A549 (cell line): ENCODE measurements around the gene SEL1L3. TPM values are rescaled to one million over a fixed set of nuclear protein-coding genes. Genes with fewer than 3 reads are reported as not detected.

ENCODE experiments used
- ATAC-seq, 2 experiments: fragments of 200-7000 bp in 1 of 2; fragments of >200 bp in 1 of 2; cut with Nextera tagmentation in 1 of 2; cut with Tn5 transposase in 1 of 2; 3 replicates each; pipeline versions ENCODE4 v1.8.0 to v1.9.1; 2018 to 2020; ENCODE audit warnings: mild to moderate bottlenecking in 1 of 2, moderate library complexity in 1 of 2
- CTCF ChIA-PET: fragments of 300-600 bp; sonication (Branson Sonifier 250); formaldehyde crosslinking; extraction: SDS; loops from one replicate; lab custom pipeline; 2021; ENCODE audit warnings: antibody characterized with exemption, inconsistent platforms; lab: Yijun Ruan, JAX
- POLR2A ChIA-PET: fragments of 350-600 bp; formaldehyde crosslinking; extraction: SDS; loops from one replicate; lab custom pipeline; 2021; ENCODE audit warnings: antibody characterized with exemption, inconsistent platforms; lab: Yijun Ruan, JAX
- DNase-seq, 2 experiments: peaks; one replicate each; pipeline versions ENCODE4 v3.0.0 to v3.0.0-alpha.2; 2011 to 2016; ENCODE audit warnings: low read depth in 1 of 2, low spot score in 1 of 2
- FAIRE-seq: peaks from 2 replicates; lab custom pipeline; 2011; peaks lifted over from hg19 to GRCh38; lab: Jason Lieb, UNC
- H3K27ac ChIP-seq, 2 experiments: fragments of >200 bp; sonication (Bioruptor Twin); formaldehyde crosslinking; 3 replicates each; pipeline ENCODE4 v1.5.1; 2016 to 2017
- H3K4me1 ChIP-seq: fragments of >200 bp; sonication (Bioruptor Twin); formaldehyde crosslinking; 3 replicates; pipeline ENCODE4 v1.6.1; 2016
- H3K4me2 ChIP-seq: fragments of >200 bp; sonication (Bioruptor Twin); formaldehyde crosslinking; 3 replicates; pipeline ENCODE4 v1.6.1; 2016
- H3K4me3 ChIP-seq: fragments of >200 bp; sonication (Bioruptor Twin); formaldehyde crosslinking; 3 replicates; pipeline ENCODE4 v1.5.1; 2016
- H3K9me3 ChIP-seq: fragments of >200 bp; sonication (Bioruptor Twin); formaldehyde crosslinking; 3 replicates; pipeline ENCODE4 v1.6.1; 2016
- ATOH8 ChIP-seq: fragments of 250-450 bp; sonication (Bioruptor Pico); IDR thresholded peaks from 2 replicates; pipeline ENCODE4 v1.5.0; 2020; ENCODE audit warnings: low read depth, mild to moderate bottlenecking, moderate library complexity
- CBX2 ChIP-seq: fragments of 200-600 bp; sonication (generic); IDR thresholded peaks from 2 replicates; pipeline ENCODE4 v1.6.1; 2016; ENCODE audit warnings: low read depth, mild to moderate bottlenecking, borderline replicate concordance
- CEBPB ChIP-seq, 2 experiments: fragments of >200 bp in 1 of 2; sonication (Bioruptor Twin) in 1 of 2; formaldehyde crosslinking in 1 of 2; IDR thresholded peaks; 2 replicates each; pipeline ENCODE4 v1.6.1; 2012 to 2016
- CHD4 ChIP-seq: fragments of 200-600 bp; sonication (generic); IDR thresholded peaks from 2 replicates; pipeline ENCODE4 v1.6.1; 2016; ENCODE audit warnings: antibody characterized with exemption, mild to moderate bottlenecking, borderline replicate concordance
- E2F6 ChIP-seq: IDR thresholded peaks from 2 replicates; pipeline ENCODE4 v1.6.1; 2012; ENCODE audit warnings: low read depth, borderline replicate concordance
- EHF ChIP-seq: fragments of 250-450 bp; sonication (Bioruptor Pico); IDR thresholded peaks from 2 replicates; pipeline ENCODE4 v1.5.0; 2020; ENCODE audit warnings: mild to moderate bottlenecking
- ELK1 ChIP-seq: fragments of 150-350 bp; IDR thresholded peaks from 2 replicates; pipeline ENCODE4 v1.6.1; 2014; ENCODE audit warnings: low read depth, mild to moderate bottlenecking, low read length
- EP300 ChIP-seq, 2 experiments: fragments of >200 bp; sonication (Bioruptor Twin); formaldehyde crosslinking; IDR thresholded peaks; 2 replicates in 1 of 2; 3 replicates in 1 of 2; pipeline ENCODE4 v1.6.1; 2016 to 2017
- ESRRA ChIP-seq: fragments of 150-350 bp; IDR thresholded peaks from 2 replicates; pipeline ENCODE4 v1.6.1; 2014; ENCODE audit warnings: mild to moderate bottlenecking, low read length, borderline replicate concordance
- FOXS1 ChIP-seq: fragments of 250-450 bp; sonication (Bioruptor Pico); IDR thresholded peaks from 2 replicates; pipeline ENCODE4 v1.5.0; 2020; ENCODE audit warnings: mild to moderate bottlenecking, moderate library complexity
- HDAC2 ChIP-seq: fragments of 200-600 bp; sonication (generic); IDR thresholded peaks from 2 replicates; pipeline ENCODE4 v1.6.1; 2016
- HES2 ChIP-seq: fragments of >200 bp; sonication (Bioruptor Twin); formaldehyde crosslinking; IDR thresholded peaks from 2 replicates; pipeline ENCODE4 v1.6.1; 2016
- HEYL ChIP-seq: fragments of 250-450 bp; sonication (Bioruptor Pico); IDR thresholded peaks from 2 replicates; pipeline ENCODE4 v1.8.0; 2021; ENCODE audit warnings: mild to moderate bottlenecking, moderate library complexity
- HMGXB4 ChIP-seq: fragments of 250-450 bp; sonication (Bioruptor Pico); IDR thresholded peaks from 2 replicates; pipeline ENCODE4 v1.5.0; 2021; ENCODE audit warnings: mild to moderate bottlenecking, moderate library complexity, borderline replicate concordance
- HOXA7 ChIP-seq: fragments of 250-450 bp; sonication (Bioruptor Pico); IDR thresholded peaks from 2 replicates; pipeline ENCODE4 v1.5.0; 2020; ENCODE audit warnings: mild to moderate bottlenecking, moderate library complexity
- HOXB13 ChIP-seq: fragments of 250-450 bp; sonication (Bioruptor Pico); IDR thresholded peaks from 2 replicates; pipeline ENCODE4 v1.5.0; 2020; ENCODE audit warnings: low read depth, mild to moderate bottlenecking, moderate library complexity
- HOXB5 ChIP-seq: fragments of 250-450 bp; sonication (Bioruptor Pico); IDR thresholded peaks from 2 replicates; pipeline ENCODE4 v1.5.0; 2020; ENCODE audit warnings: mild to moderate bottlenecking, moderate library complexity
- KDM5A ChIP-seq: fragments of 200-600 bp; sonication (generic); IDR thresholded peaks from 2 replicates; pipeline ENCODE4 v1.6.1; 2016; ENCODE audit warnings: antibody characterized with exemption, mild to moderate bottlenecking
- RCOR1 ChIP-seq: fragments of 150-350 bp; IDR thresholded peaks from 2 replicates; pipeline ENCODE4 v1.6.1; 2014; ENCODE audit warnings: antibody characterized with exemption, low read length, low read depth
- REST ChIP-seq: fragments of 200-600 bp; sonication (generic); IDR thresholded peaks from 2 replicates; pipeline ENCODE4 v1.6.1; 2016; ENCODE audit warnings: antibody characterized with exemption, mild to moderate bottlenecking, moderate library complexity
- RNF2 ChIP-seq: fragments of 200-600 bp; sonication (generic); IDR thresholded peaks from 2 replicates; pipeline ENCODE4 v1.6.1; 2016; ENCODE audit warnings: low read depth, mild to moderate bottlenecking, antibody characterized with exemption, moderate library complexity, borderline replicate concordance
- SMC3 ChIP-seq: fragments of >200 bp; sonication (Bioruptor Twin); formaldehyde crosslinking; IDR thresholded peaks from 3 replicates; pipeline ENCODE4 v1.6.1; 2018; ENCODE audit warnings: inconsistent platforms
- SREBF2 ChIP-seq: fragments of 450-650 bp; IDR thresholded peaks from 2 replicates; pipeline ENCODE4 v1.6.1; 2014; ENCODE audit warnings: mild to moderate bottlenecking, moderate library complexity
- TFCP2L1 ChIP-seq: fragments of 250-450 bp; sonication (Bioruptor Pico); IDR thresholded peaks from 2 replicates; pipeline ENCODE4 v1.5.0; 2021; ENCODE audit warnings: mild to moderate bottlenecking
- ZNF302 ChIP-seq: fragments of 250-450 bp; sonication (Bioruptor Pico); IDR thresholded peaks from 2 replicates; pipeline ENCODE4 v1.9.0; 2021; ENCODE audit warnings: inconsistent platforms, mild to moderate bottlenecking, moderate library complexity
- WGBS: methylation state at CpG from one replicate; pipeline ENCODE4 v1.1.6; 2017; ENCODE audit errors: missing lambda C conversion rate; 5-methylcytosine and 5-hydroxymethylcytosine counted together
- polyA plus RNA-seq, 4 experiments: library from polyadenylated mRNA; depleted of rRNA in 3 of 4; stranded (reverse); fragments of >200 nt; fragmentation: RNase III in 1 of 4; extraction: RNeasy Plus Mini Kit Qiagen cat#74134 plus additional on column Dnase treatment in 1 of 4; gene quantifications; 2 replicates in 3 of 4; 3 replicates in 1 of 4; pipeline ENCODE4 v1.2.3, GENCODE V29; 2011 to 2017

SEL1L3 gene
- polyA plus RNA-seq, 2 of the 4 experiments (the other 2 are of a cell fraction): 26.1 to 27.0 TPM

- POLR2A ChIA-PET: no interaction called here
- FAIRE-seq: no peak
- WGBS: 56% methylated on average over 5 of the region's 5 CpGs
Observed at GRCh38 chr4:25756503-25756902, 106.3 kb downstream of the SEL1L3 start.

GRCh38 chr4:25755911-25756310 lies 106.9 kb downstream of the SEL1L3 start:
- no peak overlapping the region for H3K4me2 ChIP-seq
- ATAC-seq (no peak), FAIRE-seq (no peak), DNase-seq (no peak)
- WGBS: 92% methylated on average over 9 of the region's 9 CpGs
- H3K4me1 ChIP-seq: no peaks in the 10 kb centered on the region
- no peak overlapping the region for H3K27ac ChIP-seq
- CTCF ChIA-PET: interaction anchor here (0.6 to 2.7 kb wide), 3 partner anchors 10 to 316 kb away, joined by 3 to 16 read pairs (median 11); no protein-coding TSS in a partner anchor
- no peak overlapping the region for H3K4me3 ChIP-seq
- POLR2A ChIA-PET: no interaction called here
- H3K9me3 ChIP-seq: no peaks in the 10 kb centered on the region
- TF ChIP-seq CBX2 (no peak), HOXB13 (no peak), ESRRA (no peak), CEBPB (IDR thresholded peaks at IDR 0.05) (no peak), HDAC2 (no peak), TFCP2L1 (CRISPR knock-in tag) (no peak), RCOR1 (no peak), REST (no peak), FOXS1 (CRISPR knock-in tag) (no peak), HOXB5 (no peak), HOXA7 (CRISPR knock-in tag) (no peak), SMC3 (no peak)

More at GRCh38 chr4:25756503-25756902, 106.3 kb downstream of the SEL1L3 start:
- Histone ChIP-seq H3K4me2 (no peak overlapping the region), H3K27ac (no peak overlapping the region), H3K9me3 (no peaks in the 10 kb centered on the region), H3K4me3 (no peak overlapping the region), H3K4me1 (no peaks in the 10 kb centered on the region)
- CTCF ChIA-PET: interaction anchor here (0.6 to 2.7 kb wide), 3 partner anchors 11 to 316 kb away, joined by 3 to 16 read pairs (median 11); no protein-coding TSS in a partner anchor
- TF ChIP-seq E2F6: no peak
- DNase-seq (no peak), ATAC-seq (no peak)

GRCh38 chr4:25753239-25753638 lies 109.5 kb downstream of the SEL1L3 start:
- no peak overlapping the region for H3K4me3 ChIP-seq
- no peak for DNase-seq
- H3K4me1 ChIP-seq: no peaks in the 10 kb centered on the region
- TF ChIP-seq TFCP2L1 (CRISPR knock-in tag): no peak
- no peak for TF ChIP-seq ELK1
- no peak for TF ChIP-seq HMGXB4 (CRISPR knock-in tag)
- no peak for TF ChIP-seq KDM5A
- no peak for TF ChIP-seq HES2
- TF ChIP-seq HEYL: no peak
- TF ChIP-seq RNF2: no peak
- TF ChIP-seq HOXB5: no peak
- TF ChIP-seq ZNF302 (CRISPR knock-in tag): no peak
- no peak for TF ChIP-seq RCOR1
- no peak for TF ChIP-seq EP300 (IDR thresholded peaks at IDR 0.05)
- TF ChIP-seq ATOH8: no peak
- no peak for TF ChIP-seq SREBF2
- TF ChIP-seq EHF (CRISPR knock-in tag): no peak
- TF ChIP-seq CHD4: no peak
- H3K4me2 ChIP-seq: no peak overlapping the region
- no peak for ATAC-seq
- CTCF ChIA-PET: interaction anchor here (1.0 to 4.5 kb wide), 3 partner anchors 15 to 313 kb away, joined by 3 to 19 read pairs (median 6); no protein-coding TSS in a partner anchor
- no peaks in the 10 kb centered on the region for H3K9me3 ChIP-seq
- POLR2A ChIA-PET: no interaction called here
- H3K27ac ChIP-seq: no peak overlapping the region
- no peak for FAIRE-seq
- 93% methylated on average over 5 of the region's 5 CpGs for WGBS
